HEK293 (cell line): ENCODE data around the gene FAM89B.

Source experiments
- CTCF ChIA-PET: fragments of 350-600 bp; formaldehyde crosslinking; extraction: SDS; loops from one replicate; lab custom pipeline; 2021; ENCODE audit warnings: antibody characterized with exemption; lab: Yijun Ruan, JAX
- POLR2A ChIA-PET: fragments of 300-600 bp; formaldehyde crosslinking; extraction: SDS; loops from one replicate; lab custom pipeline; 2020; ENCODE audit warnings: antibody characterized with exemption, inconsistent platforms; lab: Yijun Ruan, JAX
- H3K27ac ChIP-seq: fragments of 200-500 bp; sonication (Bioruptor generic); 2 replicates; pipeline ENCODE4 v1.5.1; 2014; ENCODE audit warnings: low read depth, low read length, control low read depth, inconsistent platforms; ENCODE audit errors: extremely low read depth
- H3K36me3 ChIP-seq, 2 experiments: fragments of 200-500 bp in 1 of 2; sonication (Bioruptor generic) in 1 of 2; 1 replicate in 1 of 2; 2 replicates in 1 of 2; pipeline ENCODE4 v1.5.1; 2014 to 2017; ENCODE audit warnings: inconsistent platforms in 2 of 2, low read length in 2 of 2; ENCODE audit not compliant: control insufficient read depth in 2 of 2, insufficient read depth in 1 of 2
- H3K4me1 ChIP-seq: fragments of 200-500 bp; sonication (Bioruptor generic); 2 replicates; pipeline ENCODE4 v1.5.1; 2014; ENCODE audit warnings: mild to moderate bottlenecking, low read length, inconsistent platforms; ENCODE audit not compliant: control insufficient read depth, insufficient read depth
- H3K4me3 ChIP-seq: 2 replicates; pipeline ENCODE4 v1.5.1; 2011; ENCODE audit warnings: low read depth, mild to moderate bottlenecking, control low read depth, low read length, moderate library complexity
- H3K9me3 ChIP-seq: fragments of 200-500 bp; sonication (Bioruptor generic); 2 replicates; pipeline ENCODE4 v1.5.1; 2014; ENCODE audit warnings: low read depth, low read length, inconsistent platforms; ENCODE audit not compliant: control insufficient read depth, insufficient read depth
- EGR2 ChIP-seq: fragments of 450-650 bp; formaldehyde crosslinking; IDR thresholded peaks from 2 replicates; pipeline ENCODE4 v1.5.1; 2016; ENCODE audit warnings: low read depth, missing biosample characterization, missing genetic modification characterization
- GFI1B ChIP-seq: fragments of 450-650 bp; formaldehyde crosslinking; IDR thresholded peaks from 2 replicates; pipeline ENCODE4 v1.5.1; 2016; ENCODE audit warnings: missing biosample characterization, missing genetic modification characterization
- GLI4 ChIP-seq: fragments of 450-650 bp; formaldehyde crosslinking; IDR thresholded peaks from 2 replicates; pipeline ENCODE4 v1.5.1; 2016; ENCODE audit warnings: missing biosample characterization, missing genetic modification characterization
- GLIS1 ChIP-seq: fragments of 450-650 bp; formaldehyde crosslinking; IDR thresholded peaks from 2 replicates; pipeline ENCODE4 v1.5.1; 2016; ENCODE audit warnings: missing biosample characterization, missing genetic modification characterization
- GLIS2 ChIP-seq: fragments of 450-650 bp; formaldehyde crosslinking; IDR thresholded peaks from 2 replicates; pipeline ENCODE4 v1.5.1; 2016; ENCODE audit warnings: missing biosample characterization, missing genetic modification characterization
- KLF1 ChIP-seq: fragments of 450-650 bp; formaldehyde crosslinking; IDR thresholded peaks from 2 replicates; pipeline ENCODE4 v1.5.1; 2016; ENCODE audit warnings: missing biosample characterization, missing genetic modification characterization
- KLF17 ChIP-seq: fragments of 450-650 bp; formaldehyde crosslinking; IDR thresholded peaks from 2 replicates; pipeline ENCODE4 v1.5.1; 2016; ENCODE audit warnings: missing biosample characterization, missing genetic modification characterization
- PBX3 ChIP-seq: sonication (generic); formaldehyde crosslinking; IDR thresholded peaks from 2 replicates; pipeline ENCODE4 v1.8.1; 2022; ENCODE audit warnings: mild to moderate bottlenecking, moderate library complexity, missing genetic modification reagents
- SCRT1 ChIP-seq: fragments of 450-650 bp; formaldehyde crosslinking; IDR thresholded peaks from 2 replicates; pipeline ENCODE4 v1.5.1; 2016; ENCODE audit warnings: missing biosample characterization, missing genetic modification characterization, borderline replicate concordance
- ZBTB8A ChIP-seq: fragments of 450-650 bp; formaldehyde crosslinking; IDR thresholded peaks from 2 replicates; pipeline ENCODE4 v1.5.1; 2016; ENCODE audit warnings: missing biosample characterization, missing genetic modification characterization
- ZFHX2 ChIP-seq: fragments of 450-650 bp; formaldehyde crosslinking; conservative IDR thresholded peaks from 2 replicates; pipeline ENCODE4 v1.5.1; 2016; ENCODE audit warnings: missing biosample characterization, missing genetic modification characterization
- ZIC2 ChIP-seq: fragments of 450-650 bp; formaldehyde crosslinking; IDR thresholded peaks from 2 replicates; pipeline ENCODE4 v1.5.1; 2016; ENCODE audit warnings: missing biosample characterization, missing genetic modification characterization
- ZNF121 ChIP-seq: fragments of 450-650 bp; formaldehyde crosslinking; IDR thresholded peaks from 2 replicates; pipeline ENCODE4 v1.5.1; 2016; ENCODE audit warnings: missing biosample characterization, missing genetic modification characterization
- ZNF24 ChIP-seq: fragments of 450-650 bp; formaldehyde crosslinking; IDR thresholded peaks from 2 replicates; pipeline ENCODE4 v1.5.1; 2016; ENCODE audit warnings: missing biosample characterization, missing genetic modification characterization
- ZNF311 ChIP-seq: fragments of 450-650 bp; formaldehyde crosslinking; IDR thresholded peaks from 2 replicates; pipeline ENCODE4 v1.5.1; 2017; ENCODE audit warnings: missing biosample characterization, missing genetic modification characterization, borderline replicate concordance
- ZNF354C ChIP-seq: fragments of 450-650 bp; formaldehyde crosslinking; IDR thresholded peaks from 2 replicates; pipeline ENCODE4 v1.5.1; 2016; ENCODE audit warnings: missing biosample characterization, missing genetic modification characterization, low read depth, borderline replicate concordance
- ZNF398 ChIP-seq: fragments of 450-650 bp; formaldehyde crosslinking; IDR thresholded peaks from 2 replicates; pipeline ENCODE4 v1.5.1; 2017; ENCODE audit warnings: missing biosample characterization, missing genetic modification characterization
- ZNF416 ChIP-seq: fragments of 450-650 bp; formaldehyde crosslinking; IDR thresholded peaks from 2 replicates; pipeline ENCODE4 v1.5.1; 2016; ENCODE audit warnings: missing biosample characterization, missing genetic modification characterization
- ZNF501 ChIP-seq: fragments of 450-650 bp; formaldehyde crosslinking; IDR thresholded peaks from 2 replicates; pipeline ENCODE4 v1.5.1; 2016; ENCODE audit warnings: missing biosample characterization, missing genetic modification characterization
- ZNF544 ChIP-seq: fragments of 450-650 bp; formaldehyde crosslinking; IDR thresholded peaks from 2 replicates; pipeline ENCODE4 v1.5.0; 2017; ENCODE audit warnings: missing biosample characterization, missing genetic modification characterization
- ZNF558 ChIP-seq: fragments of 450-650 bp; formaldehyde crosslinking; IDR thresholded peaks from 2 replicates; pipeline ENCODE4 v1.5.1; 2016; ENCODE audit warnings: missing biosample characterization, missing genetic modification characterization

Gene FAM89B

GRCh38 chr11:65595131-65595530 is 22.8 kb downstream of the FAM89B start:
- peaks cover 0 to 21% of the 10 kb centered on the region in 2 experiments; a peak in 1 of 3 replicates for H3K36me3 ChIP-seq
- H3K27ac ChIP-seq = no peak overlapping the region
- no peak overlapping the region for H3K4me3 ChIP-seq
- H3K4me1 ChIP-seq = no peaks in the 10 kb centered on the region
- POLR2A ChIA-PET = interaction anchor here (1.2 to 1.4 kb wide), 5 partner anchors 9 to 117 kb away, joined by 3 to 9 read pairs (median 6); partner anchors contain the start of genes KAT5 and PCNX3
- CTCF ChIA-PET = interaction anchor here (0.6 to 2.6 kb wide), 5 partner anchors 9 to 43 kb away, joined by 3 to 26 read pairs (median 4); partner anchors contain the start of genes EHBP1L1, FAM89B and ZNRD2
- TF ChIP-seq ZNF121 (tag by site-specific recombination) (no peak), ZBTB8A (tag by site-specific recombination) (no peak), ZNF354C (no peak), ZNF544 (tag by site-specific recombination) (no peak)
- TF ChIP-seq, all 188 proteins: peak for 0
- H3K9me3 ChIP-seq = no peaks in the 10 kb centered on the region

GRCh38 chr11:65595543-65596281 is 23.4 kb downstream of the FAM89B start, which contains the start of gene KCNK7:
Gene KCNK7 (minus strand): TSS chr11:65595800. CDS start chr11:65595772, 28 bp downstream.
- ChIA-PET CTCF (interaction anchor here (0.6 to 1.0 kb wide), 4 partner anchors 9 to 472 kb away, joined by 3 to 5 read pairs (median 4); no protein-coding TSS in a partner anchor), POLR2A (interaction anchor here (0.6 to 1.4 kb wide), 9 partner anchors 10 to 632 kb away, joined by 3 to 9 read pairs (median 6); partner anchors contain the start of genes KAT5, MAP3K11 and PCNX3)
- Histone ChIP-seq H3K4me3 (no peak within 1 kb of the TSS), H3K27ac (no peak within 1 kb of the TSS), H3K36me3 (peaks cover 0 to 24% of the 10 kb centered on the region in 2 experiments; a peak in 1 of 3 replicates), H3K9me3 (no peaks in the 10 kb centered on the region), H3K4me1 (no peaks in the 10 kb centered on the region)
- TF ChIP-seq GLIS2 = peak; percentile 70
- TF ChIP-seq ZBTB8A (tag by site-specific recombination) = peak; percentile 23; the same call in 1 of the 2 replicates
- peak; percentile 83 for TF ChIP-seq KLF1 (tag by site-specific recombination)
- TF ChIP-seq ZNF416 = no peak
- peak; percentile 52; the same call in 1 of the 2 replicates for TF ChIP-seq ZNF398 (tag by site-specific recombination)
- peak; percentile 89; the same call in 1 of the 2 replicates for TF ChIP-seq ZNF24 (tag by site-specific recombination)
- TF ChIP-seq GLIS1 (tag by site-specific recombination) = peak; percentile 76
- no peak for TF ChIP-seq ZNF501 (tag by site-specific recombination)
- peak; percentile 49; the same call in 1 of the 2 replicates for TF ChIP-seq EGR2 (tag by site-specific recombination)
- no peak for TF ChIP-seq SCRT1 (tag by site-specific recombination)
- no peak for TF ChIP-seq KLF17
- TF ChIP-seq GFI1B (tag by site-specific recombination) = no peak
- no peak for TF ChIP-seq GLI4 (tag by site-specific recombination)
- TF ChIP-seq ZNF311 (tag by site-specific recombination) = no peak
- TF ChIP-seq ZIC2 (tag by site-specific recombination) = peak; percentile 63
- peak; percentile 62 for TF ChIP-seq ZFHX2 (tag by site-specific recombination)
- no peak for TF ChIP-seq ZNF558 (tag by site-specific recombination)
- TF ChIP-seq PBX3 = no peak
